Adrenal gland (tissue), 12 donors: ENCODE data around the gene ECSCR. TPM values are rescaled to one million over a fixed set of nuclear protein-coding genes. Genes with fewer than 3 reads are reported as not detected.

Source experiments
- DNase-seq, 7 donors: peaks; one replicate each; pipeline ENCODE4 v3.0.0-alpha.2; 2019 to 2020
- H3K27ac ChIP-seq, 5 donors: fragments of 200-600 bp; sonication (generic) in 4 of 5; 1 replicate in 3 of 5; 2 replicates in 2 of 5; pipeline versions ENCODE4 v1.5.1 to v1.8.0; 2016 to 2020; ENCODE audit warnings: mild to moderate bottlenecking in 1 of 5
- H3K27me3 ChIP-seq: fragments of 200-600 bp; 2 replicates; pipeline ENCODE4 v1.8.0; 2021
- H3K36me3 ChIP-seq, 2 donors: fragments of 200-600 bp; replicated peaks in 1 of 2; 1 replicate in 1 of 2; 2 replicates in 1 of 2; pipeline versions ENCODE4 v1.5.1 to v1.8.0; 2018 to 2022
- H3K4me1 ChIP-seq, 2 donors: fragments of 200-600 bp; replicated peaks in 1 of 2; 1 replicate in 1 of 2; 2 replicates in 1 of 2; pipeline versions ENCODE4 v1.5.1 to v1.8.0; 2018 to 2021
- H3K4me3 ChIP-seq, 4 donors: fragments of 200-600 bp; sonication (generic) in 3 of 4; one replicate each; pipeline ENCODE4 v1.5.1; 2016 to 2018
- H3K9me3 ChIP-seq, 3 donors: fragments of 200-600 bp; sonication (generic) in 1 of 3; replicated peaks in 1 of 3; 1 replicate in 2 of 3; 2 replicates in 1 of 3; pipeline versions ENCODE4 v1.5.1 to v1.8.0; 2016 to 2021
- CTCF ChIP-seq, 6 experiments: fragments of 450-650 bp in 4 of 6; fragments of 200-600 bp in 2 of 6; sonication (generic) in 1 of 6; IDR thresholded peaks; 1 replicate in 5 of 6; 2 replicates in 1 of 6; pipeline versions ENCODE4 v1.5.1 to v1.8.0; 2016 to 2021; ENCODE audit warnings: antibody characterized with exemption in 6 of 6, mild to moderate bottlenecking in 2 of 6, moderate library complexity in 1 of 6
- POLR2A ChIP-seq, 2 donors: fragments of 450-650 bp; IDR thresholded peaks; one replicate each; pipeline ENCODE4 v1.6.1; 2017; ENCODE audit warnings: antibody characterized with exemption in 2 of 2, mild to moderate bottlenecking in 2 of 2, moderate library complexity in 1 of 2
- WGBS, 4 donors: extraction: QIAGEN DNeasy Blood & Tissue Kit in 2 of 4; methylation state at CpG; one replicate each; pipeline versions ENCODE4 v1.1.5 to v1.1.7; 2013 to 2017; 5-methylcytosine and 5-hydroxymethylcytosine counted together
- intact Hi-C, 2 donors: fragments of 100-400 bp; cut with DNase I; formaldehyde crosslinking; loops; one replicate each; pipeline versions ENCODE4 v1.14.1 to v1.15.0; 2022 to 2023
- polyA plus RNA-seq, 3 donors: library from polyadenylated mRNA; stranded (reverse); fragments of 200-250 nt in 2 of 3; fragments of 350-450 nt in 1 of 3; fragmentation: Illumina TruSeq in 1 of 3; extraction: RNeasy Lipid Tissue Mini Kit (QIAGEN cat#74804) in 1 of 3; gene quantifications; one replicate each; pipeline ENCODE4 v1.2.3, GENCODE V29; 2013 to 2014
- small RNA-seq, 2 donors: library from RNA; depleted of rRNA; stranded (forward); fragments of <200 nt; gene quantifications; one replicate each; pipeline ENCODE3, GENCODE V24; 2016
- total RNA-seq, 9 donors: library from RNA; depleted of rRNA in 4 of 9; stranded (reverse); fragments of >200 nt in 4 of 9; fragments of 120-200 nt in 1 of 9; fragmentation: NEBNext Ultra II Directional in 1 of 9; extraction: Animal tissue kit (Norgen Biotek cat#: 25700) in 1 of 9; gene quantifications; one replicate each; pipeline versions ENCODE4 v1.1.0 to v1.2.4, GENCODE V29; 2013 to 2023
- donor health status: healthy with polysubstance abuse.
- donor health status: Bipolar disorder and iron deficiency.
- donor health status: DM: yes; HTN: yes; CAD: no.
- donor health status: DM: no; HTN: no; CAD: no.
- donor health status: DM: no; HTN: no; CAD: no.
- donor health status: DM: yes; HTN: yes; CAD: no.

Gene ECSCR
- total and polyA plus RNA-seq, 12 donors = 4.6 to 24.8 (median 11.5) TPM

- no peak overlapping the region for H3K27ac ChIP-seq
- peaks cover 4 to 14% of the 10 kb centered on the region in 2 donors for H3K4me1 ChIP-seq
- H3K36me3 ChIP-seq = no peaks in the 10 kb centered on the region
- DNase-seq = no peak
- H3K9me3 ChIP-seq = no peaks in the 10 kb centered on the region
- TF ChIP-seq POLR2A (IDR thresholded peaks at IDR 0.05) (no peak), CTCF (IDR thresholded peaks at IDR 0.05) (no peak)
- 92 to 94% (median 93%) methylated on average over 8 to 10 of the region's 10 CpGs for WGBS, 4 donors
- H3K27me3 ChIP-seq = no peaks in the 10 kb centered on the region
- no peak overlapping the region for H3K4me3 ChIP-seq
- intact Hi-C loops = no loop called here
Measured at GRCh38 chr5:139401546-139401945, 61.0 kb downstream of the ECSCR start.

- no peaks in the 10 kb centered on the region for H3K36me3 ChIP-seq
- TF ChIP-seq POLR2A (IDR thresholded peaks at IDR 0.05) (no peak), CTCF (IDR thresholded peaks at IDR 0.05) (no peak)
- 83 to 91% (median 87%) methylated on average over 6 of the region's 6 CpGs for WGBS, 4 donors
- peaks cover 11 to 27% of the 10 kb centered on the region in 2 donors for H3K4me1 ChIP-seq
- H3K27ac ChIP-seq = no peak overlapping the region
- no peaks in the 10 kb centered on the region for H3K27me3 ChIP-seq
- H3K4me3 ChIP-seq = no peak overlapping the region
- no peak for DNase-seq
- intact Hi-C loops = no loop called here
- no peaks in the 10 kb centered on the region for H3K9me3 ChIP-seq
Measured at GRCh38 chr5:139399501-139400121, 62.9 kb downstream of the ECSCR start.

Small RNA genes within 50 kb of the gene (small RNA-seq; reads per million reads assigned to genes)
- 0 reads per million in 2 donors for gene RNU5B-4P

Other genes starting within 250 kb of the ECSCR start
- 100 to 1,000 TPM; 145 to 324 (median 190) TPM for gene MATR3, start 169.0 kb downstream of the ECSCR start, total RNA-seq
- gene MATR3, start 169.0 kb downstream of the ECSCR start, polyA plus RNA-seq = 100 to 1,000 TPM in 2 of 3 donors, 10 to 100 TPM in 1; 99.4 to 321 (median 123) TPM
- 100 to 1,000 TPM; 127 to 198 (median 148) TPM for gene PAIP2, start 120.9 kb downstream of the ECSCR start, total RNA-seq
- gene PAIP2, start 120.9 kb downstream of the ECSCR start, polyA plus RNA-seq = 100 to 1,000 TPM in 1 of 3 donors, 10 to 100 TPM in 2; 75.7 to 318 (median 82.0) TPM
- gene SLC23A1, start 79.4 kb downstream of the ECSCR start, total RNA-seq = under 1 TPM in 4 of 9 donors, not detected in 5; 0.06 to 0.46 (median 0.14) TPM
- not detected for gene SLC23A1, start 79.4 kb downstream of the ECSCR start, polyA plus RNA-seq
- gene MZB1, start 72.8 kb downstream of the ECSCR start, total RNA-seq = 1 to 10 TPM in 2 of 9 donors, under 1 TPM in 4, not detected in 3; 0.35 to 1.7 (median 0.89) TPM
- gene MZB1, start 72.8 kb downstream of the ECSCR start, polyA plus RNA-seq = 1 to 10 TPM in 2 of 3 donors, under 1 TPM in 1; 0.57 to 7.7 (median 4.3) TPM
- 10 to 100 TPM in 4 of 9 donors, 1 to 10 TPM in 5; 4.7 to 24.4 (median 9.8) TPM for gene PROB1, start 67.6 kb downstream of the ECSCR start, total RNA-seq
- gene PROB1, start 67.6 kb downstream of the ECSCR start, polyA plus RNA-seq = 1 to 10 TPM; 3.1 to 4.2 (median 4.0) TPM
- gene SPATA24, start 58.7 kb downstream of the ECSCR start, total RNA-seq = 100 to 1,000 TPM in 1 of 9 donors, 10 to 100 TPM in 4, 1 to 10 TPM in 4; 4.6 to 124 (median 10.0) TPM
- 10 to 100 TPM in 2 of 3 donors, 1 to 10 TPM in 1; 9.6 to 21.5 (median 11.7) TPM for gene SPATA24, start 58.7 kb downstream of the ECSCR start, polyA plus RNA-seq
- 10 to 100 TPM in 5 of 9 donors, 1 to 10 TPM in 4; 6.5 to 16.2 (median 10.1) TPM for gene DNAJC18, start 23.2 kb downstream of the ECSCR start, total RNA-seq
- 1 to 10 TPM; 4.9 to 8.1 (median 5.9) TPM for gene DNAJC18, start 23.2 kb downstream of the ECSCR start, polyA plus RNA-seq
- not detected for gene SMIM33, start 8.3 kb upstream of the ECSCR start, total RNA-seq
- not detected for gene SMIM33, start 8.3 kb upstream of the ECSCR start, polyA plus RNA-seq
- 10 to 100 TPM; 10.9 to 63.9 (median 38.8) TPM for gene STING1, start 20.0 kb upstream of the ECSCR start, total RNA-seq
- 10 to 100 TPM; 21.2 to 33.5 (median 28.2) TPM for gene STING1, start 20.0 kb upstream of the ECSCR start, polyA plus RNA-seq
- gene UBE2D2, start 98.6 kb upstream of the ECSCR start, total RNA-seq = 100 to 1,000 TPM in 3 of 9 donors, 10 to 100 TPM in 6; 73.3 to 149 (median 86.3) TPM
- 100 to 1,000 TPM in 1 of 3 donors, 10 to 100 TPM in 2; 43.5 to 189 (median 53.6) TPM for gene UBE2D2, start 98.6 kb upstream of the ECSCR start, polyA plus RNA-seq
- gene CXXC5, start 185.6 kb upstream of the ECSCR start, total RNA-seq = 10 to 100 TPM; 16.2 to 79.3 (median 37.0) TPM
- gene CXXC5, start 185.6 kb upstream of the ECSCR start, polyA plus RNA-seq = 10 to 100 TPM; 17.7 to 29.8 (median 27.8) TPM